Neural cell (in vitro differentiated cells): ENCODE data around the gene CDC37L1. TPM values are rescaled to one million over a fixed set of nuclear protein-coding genes. Genes with fewer than 3 reads are reported as not detected.

ENCODE experiments used
- H2AFZ ChIP-seq: fragments of 200-600, 300-800 bp; sonication (generic), shearing (Covaris generic); 2 replicates; pipeline ENCODE4 v1.6.0; 2014; ENCODE audit warnings: low read depth, mild to moderate bottlenecking, antibody characterized with exemption, low read length, moderate library complexity
- H3F3A ChIP-seq: fragments of 200-600 bp; shearing (Covaris generic); 2 replicates; pipeline ENCODE4 v1.6.1; 2016; ENCODE audit warnings: mild to moderate bottlenecking, moderate library complexity, mixed read lengths, antibody characterized with exemption, low read length; ENCODE audit not compliant: insufficient read depth, poor library complexity, severe bottlenecking
- H3K27ac ChIP-seq: fragments of 200-600, 300-800 bp; sonication (generic), shearing (Covaris generic); 2 replicates; pipeline ENCODE4 v1.5.1; 2014; ENCODE audit warnings: mild to moderate bottlenecking, low read length, moderate library complexity
- H3K27me3 ChIP-seq: fragments of 300-800, 200-600 bp; sonication (generic), shearing (Covaris generic); 2 replicates; pipeline ENCODE4 v1.6.0; 2014; ENCODE audit warnings: mild to moderate bottlenecking, low read depth, low read length, moderate library complexity; ENCODE audit not compliant: insufficient read depth
- H3K36me3 ChIP-seq: fragments of 300-800, 200-600 bp; sonication (generic), shearing (Covaris generic); 2 replicates; pipeline ENCODE4 v1.5.1; 2014; ENCODE audit warnings: mild to moderate bottlenecking, antibody characterized with exemption, low read length, moderate library complexity; ENCODE audit not compliant: insufficient read depth
- H3K4me2 ChIP-seq: fragments of 300-800, 200-600 bp; sonication (generic), shearing (Covaris generic); 2 replicates; pipeline ENCODE4 v1.6.0; 2014; ENCODE audit warnings: mild to moderate bottlenecking, low read length
- H3K4me3 ChIP-seq: fragments of 300-800, 200-600 bp; sonication (generic), shearing (Covaris generic); 2 replicates; pipeline ENCODE4 v1.5.1; 2014; ENCODE audit warnings: mild to moderate bottlenecking, low read length, moderate library complexity
- H3K79me2 ChIP-seq: fragments of 200-600 bp; shearing (Covaris generic); replicated peaks from 2 replicates; pipeline ENCODE4 v1.6.0; 2014; ENCODE audit warnings: mild to moderate bottlenecking, low read length, moderate library complexity; ENCODE audit not compliant: insufficient read depth
- H3K9ac ChIP-seq: fragments of 300-800, 200-600 bp; sonication (generic), shearing (Covaris generic); 2 replicates; pipeline ENCODE4 v1.6.1; 2016; ENCODE audit warnings: mild to moderate bottlenecking, low read length, mixed read lengths
- H3K9me2 ChIP-seq: fragments of 200-600 bp; shearing (Covaris generic); 2 replicates; pipeline ENCODE4 v1.6.1; 2016; ENCODE audit warnings: mild to moderate bottlenecking, low read length, mixed read lengths; ENCODE audit not compliant: insufficient read depth
- H3K9me3 ChIP-seq: fragments of 200-600, 300-800 bp; sonication (generic), shearing (Covaris generic); 2 replicates; pipeline ENCODE4 v1.6.1; 2016; ENCODE audit warnings: mild to moderate bottlenecking, mixed run types, low read length, moderate library complexity, mixed read lengths
- H4K20me1 ChIP-seq: fragments of 200-600 bp; shearing (Covaris generic); 2 replicates; pipeline ENCODE4 v1.6.1; 2016; ENCODE audit warnings: mild to moderate bottlenecking, mixed run types; ENCODE audit not compliant: insufficient read depth
- EP300 ChIP-seq: fragments of 450-650 bp; conservative IDR thresholded peaks from 2 replicates; pipeline ENCODE4 v1.6.1; 2014; ENCODE audit warnings: antibody characterized with exemption, mild to moderate bottlenecking, moderate library complexity; ENCODE audit not compliant: poor library complexity, severe bottlenecking
- EZH2 ChIP-seq: fragments of 200-600, 300-800 bp; shearing (Covaris generic), sonication (generic); IDR thresholded peaks from 2 replicates; pipeline ENCODE4 v1.6.1; 2014; ENCODE audit warnings: antibody characterized with exemption, low read length, borderline replicate concordance, mild to moderate bottlenecking; ENCODE audit not compliant: insufficient read depth, poor library complexity, severe bottlenecking
- MXI1 ChIP-seq: fragments of 450-650 bp; conservative IDR thresholded peaks from 2 replicates; pipeline ENCODE4 v1.6.1; 2014; ENCODE audit warnings: antibody characterized with exemption, mild to moderate bottlenecking; ENCODE audit not compliant: poor library complexity, severe bottlenecking
- POLR2AphosphoS5 ChIP-seq: IDR thresholded peaks from 2 replicates; pipeline ENCODE4 v1.6.1; 2012
- RAD21 ChIP-seq: fragments of 450-650 bp; conservative IDR thresholded peaks from 2 replicates; pipeline ENCODE4 v1.6.1; 2014; ENCODE audit warnings: antibody characterized with exemption, mild to moderate bottlenecking, moderate library complexity
- SMC3 ChIP-seq: fragments of 450-650 bp; conservative IDR thresholded peaks from 2 replicates; pipeline ENCODE4 v1.6.1; 2014; ENCODE audit warnings: antibody characterized with exemption, mild to moderate bottlenecking, moderate library complexity; ENCODE audit not compliant: poor library complexity
- TAF1 ChIP-seq: IDR thresholded peaks from 2 replicates; pipeline ENCODE4 v1.6.1; 2012; ENCODE audit warnings: low read depth
- polyA minus RNA-seq: library from RNA; depleted of rRNA, polyadenylated mRNA; stranded (reverse); fragments of >200 nt; gene quantifications from 2 replicates; pipeline ENCODE4 v1.2.3, GENCODE V29; 2014
- polyA plus RNA-seq: library from polyadenylated mRNA; depleted of rRNA; stranded (reverse); fragments of >200 nt; gene quantifications from 2 replicates; pipeline ENCODE4 v1.2.3, GENCODE V29; 2014
- TF ChIP-seq, protein P1 (sequence below): fragments of 450-650 bp; IDR thresholded peaks from 2 replicates; pipeline ENCODE4 v1.5.1; 2014; ENCODE audit warnings: antibody characterized with exemption, mild to moderate bottlenecking, moderate library complexity; ENCODE audit not compliant: poor library complexity, severe bottlenecking
- TF ChIP-seq, protein P2 (sequence below): IDR thresholded peaks from 2 replicates; pipeline ENCODE4 v1.6.1; 2012; ENCODE audit warnings: borderline replicate concordance

Gene CDC37L1
- polyA plus RNA-seq (25.0 and 34.7 TPM in 2 replicates), polyA minus RNA-seq (47.5 and 51.7 TPM in 2 replicates)

DNA sequence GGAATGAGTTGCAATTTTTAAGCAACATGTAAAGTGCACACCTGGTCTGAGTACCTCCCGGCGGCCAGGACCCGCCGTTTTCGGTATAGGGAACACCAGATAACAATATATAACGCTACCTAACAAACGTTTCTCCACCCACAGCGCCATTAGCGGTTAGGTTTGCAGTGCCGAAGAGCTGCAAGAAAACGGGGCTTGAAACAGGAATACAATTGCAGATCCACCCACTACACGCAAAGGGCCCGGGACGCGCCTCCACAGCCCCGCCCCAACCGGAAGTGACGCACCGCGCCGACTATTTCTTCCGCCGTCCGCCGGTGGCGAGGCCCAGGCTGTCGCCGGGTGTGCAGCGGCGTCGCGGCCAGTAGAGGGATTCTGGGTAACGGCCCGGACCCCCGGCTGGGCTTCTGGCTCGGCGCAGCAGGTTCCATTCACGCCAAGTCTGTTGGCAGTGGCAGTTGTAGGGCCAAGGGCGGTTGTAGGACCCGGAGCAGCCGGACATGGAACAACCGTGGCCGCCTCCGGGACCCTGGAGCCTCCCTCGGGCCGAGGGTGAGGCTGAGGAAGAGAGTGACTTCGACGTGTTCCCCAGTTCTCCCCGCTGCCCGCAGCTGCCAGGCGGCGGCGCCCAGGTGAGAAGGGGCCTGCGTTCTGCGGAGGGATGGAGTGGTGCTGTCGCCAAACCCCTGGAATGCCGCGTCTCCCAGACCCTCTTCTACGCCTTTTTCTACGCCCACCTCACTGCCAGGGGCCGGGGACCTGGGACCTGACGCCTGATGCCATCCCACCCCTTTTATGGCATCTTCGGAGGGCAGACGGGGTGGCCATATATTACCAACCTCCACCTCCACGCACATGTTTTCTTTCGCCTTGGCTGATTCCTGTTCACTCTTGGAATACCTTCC is at the start of gene CDC37L1:
Gene CDC37L1 (plus strand): TSS at position 302 of the 905 bp plus-strand sequence. CDS start 199 bp downstream, at position 501.
- no peaks in the 10 kb centered on the region for H4K20me1 ChIP-seq
- peak within 1 kb of the TSS; percentile 86 for H3K4me3 ChIP-seq
- no peaks in the 10 kb centered on the region for H3K27me3 ChIP-seq
- TF ChIP-seq SMC3 (peak; percentile 65), EZH2 (no peak), MXI1 (peak; percentile 78), EP300 (peak; percentile 7), POLR2AphosphoS5 (peak; percentile 92), TAF1 (peak; percentile 96), RAD21 (peak; percentile 55)
- TF ChIP-seq, protein P1, sequence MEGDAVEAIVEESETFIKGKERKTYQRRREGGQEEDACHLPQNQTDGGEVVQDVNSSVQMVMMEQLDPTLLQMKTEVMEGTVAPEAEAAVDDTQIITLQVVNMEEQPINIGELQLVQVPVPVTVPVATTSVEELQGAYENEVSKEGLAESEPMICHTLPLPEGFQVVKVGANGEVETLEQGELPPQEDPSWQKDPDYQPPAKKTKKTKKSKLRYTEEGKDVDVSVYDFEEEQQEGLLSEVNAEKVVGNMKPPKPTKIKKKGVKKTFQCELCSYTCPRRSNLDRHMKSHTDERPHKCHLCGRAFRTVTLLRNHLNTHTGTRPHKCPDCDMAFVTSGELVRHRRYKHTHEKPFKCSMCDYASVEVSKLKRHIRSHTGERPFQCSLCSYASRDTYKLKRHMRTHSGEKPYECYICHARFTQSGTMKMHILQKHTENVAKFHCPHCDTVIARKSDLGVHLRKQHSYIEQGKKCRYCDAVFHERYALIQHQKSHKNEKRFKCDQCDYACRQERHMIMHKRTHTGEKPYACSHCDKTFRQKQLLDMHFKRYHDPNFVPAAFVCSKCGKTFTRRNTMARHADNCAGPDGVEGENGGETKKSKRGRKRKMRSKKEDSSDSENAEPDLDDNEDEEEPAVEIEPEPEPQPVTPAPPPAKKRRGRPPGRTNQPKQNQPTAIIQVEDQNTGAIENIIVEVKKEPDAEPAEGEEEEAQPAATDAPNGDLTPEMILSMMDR = peak; percentile 87
- TF ChIP-seq, protein P2, sequence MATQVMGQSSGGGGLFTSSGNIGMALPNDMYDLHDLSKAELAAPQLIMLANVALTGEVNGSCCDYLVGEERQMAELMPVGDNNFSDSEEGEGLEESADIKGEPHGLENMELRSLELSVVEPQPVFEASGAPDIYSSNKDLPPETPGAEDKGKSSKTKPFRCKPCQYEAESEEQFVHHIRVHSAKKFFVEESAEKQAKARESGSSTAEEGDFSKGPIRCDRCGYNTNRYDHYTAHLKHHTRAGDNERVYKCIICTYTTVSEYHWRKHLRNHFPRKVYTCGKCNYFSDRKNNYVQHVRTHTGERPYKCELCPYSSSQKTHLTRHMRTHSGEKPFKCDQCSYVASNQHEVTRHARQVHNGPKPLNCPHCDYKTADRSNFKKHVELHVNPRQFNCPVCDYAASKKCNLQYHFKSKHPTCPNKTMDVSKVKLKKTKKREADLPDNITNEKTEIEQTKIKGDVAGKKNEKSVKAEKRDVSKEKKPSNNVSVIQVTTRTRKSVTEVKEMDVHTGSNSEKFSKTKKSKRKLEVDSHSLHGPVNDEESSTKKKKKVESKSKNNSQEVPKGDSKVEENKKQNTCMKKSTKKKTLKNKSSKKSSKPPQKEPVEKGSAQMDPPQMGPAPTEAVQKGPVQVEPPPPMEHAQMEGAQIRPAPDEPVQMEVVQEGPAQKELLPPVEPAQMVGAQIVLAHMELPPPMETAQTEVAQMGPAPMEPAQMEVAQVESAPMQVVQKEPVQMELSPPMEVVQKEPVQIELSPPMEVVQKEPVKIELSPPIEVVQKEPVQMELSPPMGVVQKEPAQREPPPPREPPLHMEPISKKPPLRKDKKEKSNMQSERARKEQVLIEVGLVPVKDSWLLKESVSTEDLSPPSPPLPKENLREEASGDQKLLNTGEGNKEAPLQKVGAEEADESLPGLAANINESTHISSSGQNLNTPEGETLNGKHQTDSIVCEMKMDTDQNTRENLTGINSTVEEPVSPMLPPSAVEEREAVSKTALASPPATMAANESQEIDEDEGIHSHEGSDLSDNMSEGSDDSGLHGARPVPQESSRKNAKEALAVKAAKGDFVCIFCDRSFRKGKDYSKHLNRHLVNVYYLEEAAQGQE = peak; percentile 85
- no peaks in the 10 kb centered on the region for H3K9me2 ChIP-seq
- H3F3A ChIP-seq = no peaks in the 10 kb centered on the region
- H3K4me2 ChIP-seq = peak within 1 kb of the TSS; percentile 68
- no peaks in the 10 kb centered on the region for H3K9me3 ChIP-seq
- H3K27ac ChIP-seq = peak within 1 kb of the TSS; percentile 98
- peak within 1 kb of the TSS; percentile 86 for H2AFZ ChIP-seq
- no peaks in the 10 kb centered on the region for H3K36me3 ChIP-seq
- H3K79me2 ChIP-seq = peaks cover 27% of the 10 kb centered on the region
- peak within 1 kb of the TSS; percentile 91 for H3K9ac ChIP-seq

DNA sequence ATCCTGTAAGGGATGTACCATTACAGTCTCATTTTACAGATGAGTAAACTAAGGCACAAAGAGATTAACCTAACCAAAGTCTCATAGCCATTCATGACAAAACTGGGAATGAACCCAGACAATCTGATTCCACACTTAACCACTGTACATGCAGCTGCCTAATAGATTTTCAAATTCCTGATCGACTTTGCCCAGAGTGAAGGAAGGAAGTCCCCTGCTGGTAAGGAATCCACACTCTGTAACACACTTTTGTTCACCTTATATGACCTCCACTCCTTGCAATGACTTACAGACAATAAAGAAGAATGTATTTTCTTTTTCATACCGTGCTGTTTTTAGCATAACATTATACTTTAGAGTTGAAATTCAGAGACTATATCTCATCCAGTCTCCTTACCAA is 48.5 kb upstream of the CDC37L1 start:
- Histone ChIP-seq H3K4me3 (no peak overlapping the region), H3K9me2 (no peaks in the 10 kb centered on the region), H3K9ac (no peak overlapping the region), H4K20me1 (no peaks in the 10 kb centered on the region), H3K27me3 (no peaks in the 10 kb centered on the region), H3K27ac (no peak overlapping the region), H2AFZ (no peak overlapping the region), H3K4me2 (no peak overlapping the region), H3K36me3 (no peaks in the 10 kb centered on the region), H3F3A (no peaks in the 10 kb centered on the region), H3K9me3 (no peaks in the 10 kb centered on the region), H3K79me2 (no peaks in the 10 kb centered on the region)
- TF ChIP-seq MXI1 (no peak), POLR2AphosphoS5 (no peak), RAD21 (no peak), EP300 (no peak), EZH2 (no peak), TAF1 (no peak), SMC3 (no peak)
- TF ChIP-seq, protein P1 = no peak
- TF ChIP-seq, protein P2 = no peak
